ENCODE results near the gene TMEM82.
"Not testable (repeated sequence)": the region's sequence is repeated elsewhere in the genome, so short reads cannot be mapped to it uniquely, and the experiment has no call there.

Gene TMEM82

GRCh38 chr1:15742339-15742801, at the start of gene TMEM82:
Gene TMEM82, plus strand, starts transcription at chr1:15742499. Its CDS starts 61 bp downstream, at chr1:15742560.
- no peak for DNase-seq

GRCh38 chr1:15693371-15693770, 48.9 kb upstream of the TMEM82 start:
- no peak for DNase-seq

DNA sequence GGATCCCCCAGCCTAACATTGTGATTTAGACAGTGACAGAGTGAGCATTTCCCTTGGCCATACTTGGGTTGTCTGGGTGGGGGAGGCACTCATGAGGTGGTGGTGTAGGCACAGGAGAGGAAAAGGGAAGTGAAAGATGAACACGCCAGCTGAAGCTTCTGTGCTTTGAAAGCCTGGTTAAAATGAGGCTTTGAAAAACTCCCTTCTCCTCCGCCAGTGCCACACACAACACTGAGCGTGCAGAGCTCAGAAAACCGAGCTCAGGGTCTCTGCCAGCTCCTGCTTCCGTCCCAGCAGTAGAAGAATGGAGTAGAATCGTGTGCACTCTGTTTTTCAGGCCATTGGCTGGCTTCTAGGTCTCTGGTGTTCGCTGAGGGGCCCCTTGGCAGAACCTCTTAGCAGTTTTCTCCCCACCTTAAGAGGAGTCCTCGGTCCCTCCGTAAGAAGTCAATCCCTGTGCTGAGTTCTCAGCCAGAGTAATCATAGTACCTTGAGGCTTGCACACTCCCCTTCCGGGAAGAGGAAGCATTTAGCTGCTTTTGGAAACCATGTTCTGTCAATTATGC, 45.3 kb upstream of the TMEM82 start:
- DNase-seq: peak in 1 of 4 experiments; percentile 7

DNA sequence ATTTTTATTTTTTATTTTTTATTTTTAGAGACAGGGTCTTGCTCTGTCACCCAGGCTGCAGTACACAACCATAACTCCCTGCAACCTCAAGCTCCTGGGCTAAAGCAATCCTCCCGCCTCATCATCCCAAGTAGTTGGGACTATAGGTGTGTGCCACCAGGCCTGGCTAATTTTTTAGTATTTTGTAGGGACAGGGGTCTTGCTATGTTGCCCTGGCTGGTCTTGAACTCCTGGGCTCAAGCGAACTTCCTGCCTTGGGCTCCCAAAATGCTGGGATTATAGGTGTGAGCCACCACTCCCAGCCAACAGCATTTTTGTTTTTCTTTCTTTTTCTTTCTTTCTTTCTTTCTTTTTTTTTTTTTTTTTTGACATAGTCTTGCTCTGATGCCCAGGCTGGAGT, 44.1 kb upstream of the TMEM82 start:
- DNase-seq: no peak

DNA sequence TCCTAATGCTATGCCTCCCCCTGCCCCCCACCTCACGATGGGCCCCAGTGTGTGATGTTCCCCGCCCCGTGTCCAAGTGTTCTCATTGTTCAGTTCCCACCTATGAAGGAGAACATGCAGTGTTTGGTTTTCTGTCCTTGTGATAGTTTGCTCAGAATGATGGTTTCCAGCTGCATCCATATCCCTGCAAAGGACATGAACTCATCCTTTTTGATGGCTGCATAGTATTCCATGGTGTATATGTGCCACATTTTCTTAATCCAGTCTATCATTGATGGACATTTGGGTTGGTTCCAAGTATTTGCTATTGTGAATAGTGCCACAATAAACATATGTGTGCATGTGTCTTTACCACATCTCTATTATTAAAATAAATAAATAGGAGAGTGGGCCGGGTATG, 43.0 kb upstream of the TMEM82 start:
- not testable (repeated sequence) for DNase-seq

DNA sequence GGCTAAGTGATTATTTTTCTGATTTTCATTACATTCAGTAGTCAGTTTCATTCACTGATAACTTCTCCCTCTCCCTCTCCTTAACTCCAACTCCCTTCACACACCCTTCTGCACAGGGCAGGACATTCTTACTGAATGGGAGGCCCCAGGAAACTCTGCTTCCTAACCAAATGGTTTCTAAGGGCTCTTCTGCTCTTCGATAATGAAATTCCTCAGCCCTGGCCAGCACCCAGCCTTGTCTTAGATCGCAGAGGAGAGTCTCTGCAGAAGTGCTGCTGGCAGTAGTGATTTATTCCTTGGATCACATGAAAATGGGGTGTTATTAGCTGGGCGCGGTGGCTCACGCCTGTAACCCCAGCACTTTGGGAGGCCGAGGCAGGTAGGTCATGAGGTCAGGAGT, 41.8 kb upstream of the TMEM82 start:
- no peak for DNase-seq

- no peak for DNase-seq
Observed at GRCh38 chr1:15701784-15702183, 40.5 kb upstream of the TMEM82 start.

GRCh38 chr1:15702722-15703550, 39.4 kb upstream of the TMEM82 start:
- DNase-seq: no peak

- DNase-seq: no peak
Observed at GRCh38 chr1:15703562-15703961, 38.7 kb upstream of the TMEM82 start.

- DNase-seq: no peak
Observed at GRCh38 chr1:15704526-15705183, 37.6 kb upstream of the TMEM82 start.

- DNase-seq: no peak
Observed at GRCh38 chr1:15705184-15705566, 37.1 kb upstream of the TMEM82 start.

- no peak for DNase-seq
Observed at GRCh38 chr1:15706751-15707150, 35.5 kb upstream of the TMEM82 start.

DNA sequence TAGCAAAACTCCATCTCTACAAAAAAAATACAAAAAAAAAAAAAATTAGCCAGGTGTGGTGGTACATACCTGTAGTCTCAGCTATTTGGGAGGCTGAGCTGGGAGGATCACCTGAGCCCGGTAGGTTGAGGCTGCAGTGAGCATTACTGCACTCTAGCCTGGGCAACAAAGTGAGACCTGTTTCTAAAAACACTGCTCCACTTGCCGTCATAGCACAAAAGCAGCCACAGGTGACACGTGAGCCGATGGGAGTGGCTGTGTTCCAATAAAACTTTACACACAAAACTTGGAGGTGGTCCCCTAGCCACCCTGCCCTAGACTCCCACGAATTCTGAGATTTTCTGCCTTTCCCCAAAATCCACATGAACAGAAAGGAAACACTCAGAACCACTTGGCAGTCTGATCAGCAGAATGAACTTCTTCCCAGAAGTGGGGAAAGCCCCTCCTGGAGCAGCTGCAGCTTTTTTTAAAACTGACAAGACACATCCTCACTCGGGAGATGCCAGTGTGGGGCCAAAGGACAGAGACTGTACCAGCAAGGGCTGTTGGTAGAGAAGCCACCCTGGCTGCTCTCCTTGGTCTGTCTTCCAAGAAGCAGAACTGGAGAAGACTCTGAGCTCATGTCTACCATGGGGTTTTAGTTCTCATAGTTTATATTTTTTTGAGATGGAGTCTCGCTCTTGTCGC, 34.9 kb upstream of the TMEM82 start:
- no peak for DNase-seq

- no peak for DNase-seq
Observed at GRCh38 chr1:15708486-15709137, 33.7 kb upstream of the TMEM82 start.

DNA sequence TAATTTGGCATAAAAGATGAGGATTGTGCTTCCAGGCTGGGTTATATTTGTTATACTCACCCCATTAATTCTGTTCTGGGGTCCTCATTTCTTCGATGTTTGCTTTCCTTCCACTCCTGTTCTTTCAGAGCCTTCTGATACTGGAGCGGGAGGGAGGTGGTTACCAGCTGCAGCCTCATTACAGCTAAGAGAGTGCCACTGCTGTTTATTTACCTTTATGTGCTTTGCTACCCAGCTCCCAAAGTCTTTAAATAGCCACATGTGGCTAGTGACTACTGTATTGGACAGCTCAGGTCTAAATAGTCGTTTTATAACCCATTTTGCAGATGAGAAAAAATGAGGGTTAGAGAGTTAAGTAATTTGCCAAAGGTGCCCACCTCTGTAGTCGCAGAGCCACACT, 33.1 kb upstream of the TMEM82 start:
- no peak for DNase-seq

DNA sequence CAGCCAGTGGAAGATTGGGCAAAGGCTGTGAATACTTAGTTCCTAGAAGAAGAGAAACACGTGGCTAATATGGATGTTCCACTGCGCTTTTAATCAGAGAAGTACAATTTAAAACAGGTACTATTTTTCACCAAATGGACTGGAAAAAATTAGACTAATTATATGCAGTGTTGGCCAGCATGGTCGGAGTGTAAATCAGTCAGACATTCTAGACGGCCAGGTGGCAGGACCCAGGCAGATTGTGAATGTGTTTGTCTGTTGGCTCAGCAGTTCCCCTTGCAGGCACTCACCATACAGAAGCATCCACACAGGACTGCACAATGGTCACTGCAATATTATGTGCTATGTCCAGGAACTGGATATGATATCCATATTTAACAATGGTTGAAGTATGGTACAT, 30.1 kb upstream of the TMEM82 start:
- no peak for DNase-seq

DNA sequence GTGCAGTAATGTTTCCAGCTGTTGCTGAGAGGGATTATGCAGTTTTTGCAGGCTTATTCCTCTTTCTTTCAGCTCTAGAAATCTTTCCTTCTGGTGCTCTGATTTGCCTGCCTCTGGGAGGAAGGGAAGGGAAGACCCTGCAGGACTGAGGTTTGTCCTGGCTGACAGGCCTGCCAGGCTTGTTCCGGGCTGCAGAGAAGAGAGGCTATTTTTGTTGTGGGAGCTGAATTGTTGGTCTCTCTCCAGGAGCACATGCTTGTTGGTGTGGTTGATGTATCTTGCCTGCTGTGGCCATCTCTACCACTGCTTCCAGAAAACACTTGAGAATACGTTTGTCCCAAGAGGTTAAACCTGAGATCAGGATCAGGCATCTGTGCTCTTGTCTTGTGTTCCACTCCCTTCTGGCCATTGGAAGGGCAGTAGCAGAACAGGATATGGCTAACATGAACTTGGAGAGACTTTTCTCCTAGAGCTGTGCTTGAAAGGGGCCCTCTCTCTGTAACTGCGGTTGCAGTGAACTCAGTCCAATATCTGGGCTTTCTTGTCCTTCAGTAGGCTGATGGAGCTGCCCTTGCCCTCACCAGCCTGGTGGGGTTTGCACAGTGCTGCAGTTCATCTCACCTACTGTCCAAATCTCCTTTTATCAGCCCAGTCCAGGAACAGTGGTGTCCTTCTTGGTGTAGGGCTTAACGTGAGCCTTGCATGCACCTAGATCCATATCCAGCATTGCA, 27.7 kb upstream of the TMEM82 start:
- DNase-seq: no peak

- DNase-seq: no peak
Observed at GRCh38 chr1:15717418-15718125, 24.7 kb upstream of the TMEM82 start.

GRCh38 chr1:15718199-15718601, 24.1 kb upstream of the TMEM82 start:
- DNase-seq: no peak

GRCh38 chr1:15719381-15720120, 22.7 kb upstream of the TMEM82 start:
- no peak for DNase-seq

DNA sequence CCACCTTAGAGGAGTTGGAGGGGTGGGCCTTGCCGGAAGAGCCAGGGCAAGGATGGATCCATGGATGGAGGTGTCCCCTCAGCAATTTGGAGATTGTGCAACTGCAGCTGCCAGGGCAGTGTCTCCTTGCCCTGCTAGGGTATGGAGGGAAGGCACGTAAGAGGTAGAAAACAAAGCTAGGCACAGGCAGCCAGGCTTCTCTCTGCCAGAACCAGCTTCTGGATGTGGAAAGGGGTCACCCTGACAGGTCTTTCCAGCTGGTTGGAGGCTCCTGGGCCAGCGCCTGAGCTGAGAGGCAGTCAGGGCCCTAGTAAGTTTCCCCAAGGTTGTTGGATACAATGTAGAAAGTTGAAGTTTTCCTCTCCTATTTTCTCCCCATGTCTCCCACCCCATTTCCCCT, 21.4 kb upstream of the TMEM82 start:
- no peak for DNase-seq
